HG03565 (cell line): ENCODE measurements around the gene EFNA2.

Experiments
- ATAC-seq: cut with Tn5 transposase; IDR thresholded peaks from one replicate; pipeline ENCODE4 v1.9.1; 2021; ENCODE audit warnings: mild to moderate bottlenecking, moderate library complexity; ENCODE audit not compliant: unreplicated experiment

Gene EFNA2

GRCh38 chr19:1271528-1272422, 13.9 kb upstream of the EFNA2 start:
- ATAC-seq, result no peak

DNA sequence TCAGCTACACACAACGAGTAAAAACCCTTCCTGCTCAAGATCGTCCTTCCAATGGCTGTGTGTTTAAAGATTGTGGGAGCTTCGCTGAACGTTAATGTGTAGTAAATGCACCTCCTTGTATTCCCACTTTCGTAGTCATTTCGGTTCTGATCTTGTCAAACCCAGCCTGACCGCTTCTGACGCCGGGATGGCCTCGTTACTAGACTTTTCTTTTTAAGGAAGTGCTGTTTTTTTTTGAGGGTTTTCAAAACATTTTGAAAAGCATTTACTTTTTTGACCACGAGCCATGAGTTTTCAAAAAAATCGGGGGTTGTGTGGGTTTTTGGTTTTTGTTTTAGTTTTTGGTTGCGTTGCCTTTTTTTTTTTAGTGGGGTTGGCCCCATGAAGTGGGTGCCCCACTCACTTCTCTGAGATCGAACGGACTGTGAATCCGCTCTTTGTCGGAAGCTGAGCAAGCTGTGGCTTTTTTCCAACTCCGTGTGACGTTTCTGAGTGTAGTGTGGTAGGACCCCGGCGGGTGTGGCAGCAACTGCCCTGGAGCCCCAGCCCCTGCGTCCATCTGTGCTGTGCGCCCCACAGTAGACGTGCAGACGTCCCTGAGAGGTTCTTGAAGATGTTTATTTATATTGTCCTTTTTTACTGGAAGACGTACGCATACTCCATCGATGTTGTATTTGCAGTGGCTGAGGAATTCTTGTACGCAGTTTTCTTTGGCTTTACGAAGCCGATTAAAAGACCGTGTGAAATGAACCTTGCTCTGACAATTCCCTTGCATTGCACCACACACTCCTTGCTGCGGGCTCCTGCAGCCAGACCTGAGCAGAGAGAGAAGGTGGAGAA, 13.0 kb upstream of the EFNA2 start:
- no peak for ATAC-seq

GRCh38 chr19:1273263-1274041, 12.2 kb upstream of the EFNA2 start:
- no peak for ATAC-seq

DNA sequence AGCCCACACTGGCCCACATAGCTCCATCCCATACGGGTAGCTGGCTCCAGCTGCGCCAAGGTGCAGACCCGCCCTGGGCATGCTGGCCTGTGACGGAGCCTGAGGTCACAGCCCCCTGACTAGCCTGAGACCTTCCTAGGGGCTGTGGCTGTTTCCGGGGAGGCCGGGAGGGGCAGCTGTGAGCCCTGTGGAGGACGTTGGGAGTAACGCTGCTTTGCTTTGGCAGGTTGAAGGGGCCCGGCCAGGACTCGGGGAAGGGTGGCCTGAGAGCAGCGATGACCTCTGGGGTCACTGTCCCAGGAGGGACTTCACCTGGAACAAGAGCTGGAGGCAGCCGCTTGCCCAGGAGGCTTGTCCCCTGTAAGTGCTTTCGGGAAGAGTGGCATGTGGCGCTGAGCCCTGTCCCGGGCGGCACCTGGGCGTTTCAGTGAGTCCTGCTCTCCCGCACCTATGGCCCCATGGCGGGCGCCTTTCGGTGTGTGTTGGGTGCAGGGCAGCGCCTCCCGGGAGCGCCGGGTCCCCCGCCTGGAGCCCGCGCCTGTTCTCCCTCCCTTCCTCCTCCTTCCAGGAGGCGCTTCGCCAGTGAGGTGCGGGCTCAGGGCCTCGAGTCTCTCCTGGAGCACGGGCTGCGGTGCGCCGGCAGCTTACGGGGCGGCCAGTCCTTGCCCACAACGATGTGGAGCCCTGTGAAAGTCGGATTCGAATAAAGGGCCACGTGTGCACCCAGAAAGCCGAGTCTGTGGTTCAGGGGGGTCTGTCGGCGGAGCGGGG, 11.4 kb upstream of the EFNA2 start:
- ATAC-seq, result no peak

GRCh38 chr19:1274852-1275259, 10.8 kb upstream of the EFNA2 start:
- ATAC-seq, result no peak

DNA sequence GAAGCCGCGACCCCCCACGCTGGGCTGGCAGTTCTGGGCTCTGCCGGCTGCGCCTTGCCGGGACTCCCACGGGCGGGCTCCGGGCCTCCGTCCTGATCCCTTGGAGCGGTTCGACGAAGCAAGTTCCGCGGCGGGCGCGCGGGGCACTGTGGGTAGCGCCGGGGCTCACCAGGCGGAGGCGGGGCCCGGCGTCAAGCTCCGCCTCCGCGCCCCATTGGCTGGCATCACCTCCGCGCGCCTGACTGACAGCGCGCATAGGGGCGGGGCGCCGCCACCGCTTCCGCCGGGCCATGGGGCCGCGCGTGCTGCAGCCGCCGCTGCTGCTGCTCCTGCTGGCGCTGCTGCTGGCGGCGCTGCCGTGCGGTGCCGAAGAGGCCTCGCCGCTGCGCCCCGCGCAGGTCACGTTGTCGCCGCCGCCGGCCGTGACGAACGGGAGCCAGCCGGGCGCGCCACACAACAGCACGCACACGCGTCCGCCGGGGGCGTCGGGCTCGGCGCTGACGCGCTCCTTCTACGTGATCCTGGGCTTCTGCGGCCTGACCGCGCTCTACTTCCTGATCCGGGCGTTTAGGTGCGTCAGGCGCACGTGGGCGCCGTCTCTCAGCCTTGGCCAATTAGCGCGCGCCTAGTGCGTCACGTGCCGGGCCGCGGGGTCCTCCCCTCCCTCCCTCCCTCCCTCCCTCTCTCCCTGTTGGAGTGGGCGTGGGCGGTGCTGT, 10.3 kb upstream of the EFNA2 start, which contains the start of gene FAM174C:
TSS of gene FAM174C (plus strand) at position 271 of the 716 bp plus-strand sequence. CDS start at position 291, 20 bp downstream.
- peak; percentile 67 for ATAC-seq

GRCh38 chr19:1275976-1276627, 9.6 kb upstream of the EFNA2 start:
- ATAC-seq, result no peak

- no peak for ATAC-seq
Observed at GRCh38 chr19:1276628-1277022, 9.0 kb upstream of the EFNA2 start.

GRCh38 chr19:1277061-1277460, 8.6 kb upstream of the EFNA2 start:
- ATAC-seq, result no peak

DNA sequence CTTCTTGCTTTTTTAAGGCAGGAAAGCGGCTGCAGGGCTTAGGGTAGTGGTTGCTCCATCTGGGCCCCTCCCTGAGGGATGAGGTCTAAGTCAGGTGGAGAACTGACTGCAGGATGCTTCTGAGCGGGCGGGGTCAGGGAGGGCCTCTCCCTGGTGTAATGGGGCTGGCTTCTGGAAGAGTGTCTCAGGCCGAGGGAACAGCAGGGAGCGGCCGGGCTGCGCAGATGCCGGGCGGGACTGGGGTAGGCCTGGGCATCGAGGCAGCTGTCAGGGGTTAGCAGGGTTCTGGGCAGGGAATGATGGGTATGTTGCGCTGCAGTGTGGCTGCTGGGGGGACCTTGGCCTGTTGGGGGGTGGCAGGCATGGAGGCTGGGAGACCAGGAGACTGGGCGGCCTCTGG, 7.6 kb upstream of the EFNA2 start:
- no peak for ATAC-seq

GRCh38 chr19:1278713-1279660, 6.7 kb upstream of the EFNA2 start:
- ATAC-seq, result no peak

DNA sequence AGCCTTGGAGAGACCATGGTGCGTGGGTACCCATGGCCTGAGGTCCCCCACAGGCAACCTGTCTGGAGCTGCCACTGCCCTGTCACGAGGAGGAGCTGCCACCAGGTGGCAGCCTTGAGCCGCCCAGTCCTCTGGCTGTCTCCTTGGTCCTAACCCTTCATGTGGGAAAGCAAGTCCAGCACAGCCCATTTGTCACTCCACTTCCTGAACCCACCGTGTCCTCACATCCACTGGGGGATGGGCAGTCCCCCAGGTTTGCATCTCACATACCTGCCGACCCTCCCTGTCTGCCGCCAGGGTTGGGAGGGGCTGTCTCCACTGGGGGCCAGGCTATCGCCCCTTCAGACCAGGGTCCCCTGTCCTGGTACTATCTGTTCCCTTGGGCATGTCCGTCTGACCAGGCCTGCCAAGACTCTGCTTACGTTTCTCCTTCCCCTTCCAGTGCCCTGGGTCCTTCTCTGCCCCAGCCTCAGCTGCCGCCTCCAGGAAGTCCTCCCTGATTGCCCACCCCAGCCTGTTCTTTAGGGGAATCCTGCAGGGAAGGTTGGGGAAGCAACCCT, 5.8 kb upstream of the EFNA2 start:
- no peak for ATAC-seq

DNA sequence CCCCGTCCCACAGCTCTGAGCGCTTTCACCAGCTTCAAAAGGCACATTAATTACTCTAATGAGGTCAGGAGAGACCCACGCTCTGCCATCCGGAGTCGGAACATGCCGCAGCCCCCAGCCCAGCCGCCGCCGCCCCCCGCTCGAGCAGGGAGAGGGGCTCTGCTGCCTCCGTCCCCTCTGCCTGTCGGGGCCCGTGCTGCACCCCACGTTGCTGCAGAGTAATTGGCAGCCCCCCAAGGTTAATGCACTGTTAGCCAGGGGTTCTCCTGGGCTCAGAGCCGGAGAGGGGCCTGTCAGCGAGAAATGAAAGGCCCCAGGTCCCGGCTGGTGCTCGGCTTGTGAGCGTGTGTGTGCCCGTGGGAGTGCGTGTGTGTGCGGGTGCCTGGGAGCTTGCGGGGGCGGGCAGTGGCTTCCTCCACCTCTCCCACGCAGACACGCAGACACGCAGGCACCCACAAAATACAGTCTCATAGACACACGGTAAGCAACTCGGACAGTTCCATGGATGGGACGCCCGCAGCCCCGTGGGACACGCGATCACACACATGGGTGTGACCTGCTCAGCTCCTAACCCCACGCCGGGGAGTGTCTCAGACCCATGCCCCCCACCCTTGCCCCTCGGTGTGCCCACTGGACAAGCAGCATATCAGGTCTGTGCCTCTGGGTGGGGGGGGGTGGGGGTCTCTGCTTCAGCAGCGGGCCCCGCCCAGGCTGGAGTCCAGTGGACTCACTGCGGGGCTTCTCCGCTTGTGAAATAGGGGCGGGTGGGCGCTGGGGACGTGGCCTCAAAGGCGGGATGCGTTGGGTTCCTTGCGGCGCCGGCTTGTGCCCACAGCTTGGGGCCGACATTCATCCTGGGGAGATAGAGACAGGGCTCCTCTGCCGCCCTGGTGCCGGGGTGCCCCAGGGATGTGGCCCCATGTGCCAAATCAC, 4.8 kb upstream of the EFNA2 start:
- ATAC-seq, result no peak

DNA sequence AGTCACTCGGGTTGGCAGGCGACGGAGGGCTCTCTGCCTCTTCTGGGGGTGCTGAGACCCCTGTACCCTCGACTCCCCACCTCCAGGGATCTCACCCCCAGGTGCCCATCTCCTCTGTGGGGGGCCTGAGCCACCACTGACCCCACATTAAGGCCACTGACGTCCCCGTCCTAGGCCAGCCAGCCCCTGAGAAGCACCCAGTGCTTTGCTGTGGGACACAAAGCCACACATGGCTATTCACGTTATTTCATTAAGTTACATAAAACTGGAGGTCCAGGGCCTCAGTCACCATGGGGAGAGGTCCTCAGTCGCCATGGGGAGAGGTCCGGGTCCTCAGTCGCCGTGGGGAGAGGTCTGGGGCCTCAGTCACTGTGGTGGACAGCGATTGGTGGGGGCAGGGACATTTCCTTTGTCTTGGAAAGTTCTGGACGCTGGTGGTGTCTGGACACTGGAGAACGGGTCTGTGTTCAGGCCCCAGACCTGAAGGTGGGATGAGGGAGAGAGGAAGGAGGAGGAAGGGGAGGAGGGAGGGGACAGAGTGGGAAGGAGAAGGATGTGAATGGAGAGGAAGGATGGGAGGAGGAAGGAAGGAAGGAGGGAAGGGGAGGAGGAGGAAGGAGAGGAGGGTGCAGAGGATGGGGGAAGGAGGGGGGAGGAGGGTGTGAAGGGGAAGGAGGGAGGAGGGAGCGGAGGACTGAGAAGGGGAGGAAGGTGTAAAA, 3.9 kb upstream of the EFNA2 start:
- no peak for ATAC-seq

GRCh38 chr19:1282588-1283206, 3.0 kb upstream of the EFNA2 start:
- ATAC-seq, result no peak
